Esophagus muscularis mucosa (tissue), 3 donors: ENCODE measurements around the gene BBS9.

ENCODE experiments used
- CTCF ChIP-seq, 3 experiments: fragments of 200-600 bp in 2 of 3; fragments of 450-650 bp in 1 of 3; sonication (generic) in 2 of 3; IDR thresholded peaks; one replicate each; pipeline ENCODE4 v1.5.1; 2017 to 2019; ENCODE audit warnings: antibody characterized with exemption in 3 of 3, mild to moderate bottlenecking in 2 of 3, moderate library complexity in 1 of 3
- POLR2A ChIP-seq: fragments of 450-650 bp; IDR thresholded peaks from one replicate; pipeline ENCODE4 v1.6.1; 2017; ENCODE audit warnings: antibody characterized with exemption, moderate library complexity, mild to moderate bottlenecking, low read depth
- POLR2AphosphoS5 ChIP-seq, 2 donors: sonication (generic); formaldehyde crosslinking; IDR thresholded peaks; one replicate each; pipeline ENCODE4 v1.6.1; 2017; ENCODE audit warnings: antibody characterized with exemption in 2 of 2

GRCh38 chr7:33644489-33644888 lies 515.1 kb downstream of the BBS9 start:
- TF ChIP-seq CTCF (IDR thresholded peaks at IDR 0.05) (no peak), POLR2AphosphoS5 (IDR thresholded peaks at IDR 0.05) (no peak), POLR2A (no peak)
